ENCODE measurements around the gene ARHGAP44. TPM values are rescaled to one million over a fixed set of nuclear protein-coding genes. Genes with fewer than 3 reads are reported as not detected.

The ARHGAP44 gene
- total and polyA plus RNA-seq, 2 of the 13 experiments (the other 11 are each of a cell fraction or from before 2014, with no cell fraction given) = 0.79 to 3.1 TPM

DNA sequence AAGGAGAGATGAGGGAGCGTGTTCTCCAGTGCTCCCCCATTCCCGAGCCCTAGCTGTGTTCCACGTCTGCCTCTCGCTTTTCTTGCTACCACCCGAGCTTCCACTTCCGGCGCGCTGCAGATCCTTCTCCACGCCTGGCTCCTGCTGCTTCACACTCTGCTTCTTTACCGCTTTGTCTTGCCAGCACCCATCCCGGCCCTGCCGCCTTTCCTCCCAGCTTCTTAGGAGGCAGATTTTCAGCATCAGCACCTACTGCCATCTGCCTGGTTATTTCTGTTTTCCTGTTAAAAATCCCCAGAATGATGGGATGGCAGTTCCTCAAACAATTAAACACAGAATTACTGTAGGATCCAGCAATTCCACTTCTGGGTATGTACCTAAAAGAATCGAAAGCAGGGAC, 163.9 kb downstream of the ARHGAP44 start (continued):
- TF ChIP-seq, protein P1, sequence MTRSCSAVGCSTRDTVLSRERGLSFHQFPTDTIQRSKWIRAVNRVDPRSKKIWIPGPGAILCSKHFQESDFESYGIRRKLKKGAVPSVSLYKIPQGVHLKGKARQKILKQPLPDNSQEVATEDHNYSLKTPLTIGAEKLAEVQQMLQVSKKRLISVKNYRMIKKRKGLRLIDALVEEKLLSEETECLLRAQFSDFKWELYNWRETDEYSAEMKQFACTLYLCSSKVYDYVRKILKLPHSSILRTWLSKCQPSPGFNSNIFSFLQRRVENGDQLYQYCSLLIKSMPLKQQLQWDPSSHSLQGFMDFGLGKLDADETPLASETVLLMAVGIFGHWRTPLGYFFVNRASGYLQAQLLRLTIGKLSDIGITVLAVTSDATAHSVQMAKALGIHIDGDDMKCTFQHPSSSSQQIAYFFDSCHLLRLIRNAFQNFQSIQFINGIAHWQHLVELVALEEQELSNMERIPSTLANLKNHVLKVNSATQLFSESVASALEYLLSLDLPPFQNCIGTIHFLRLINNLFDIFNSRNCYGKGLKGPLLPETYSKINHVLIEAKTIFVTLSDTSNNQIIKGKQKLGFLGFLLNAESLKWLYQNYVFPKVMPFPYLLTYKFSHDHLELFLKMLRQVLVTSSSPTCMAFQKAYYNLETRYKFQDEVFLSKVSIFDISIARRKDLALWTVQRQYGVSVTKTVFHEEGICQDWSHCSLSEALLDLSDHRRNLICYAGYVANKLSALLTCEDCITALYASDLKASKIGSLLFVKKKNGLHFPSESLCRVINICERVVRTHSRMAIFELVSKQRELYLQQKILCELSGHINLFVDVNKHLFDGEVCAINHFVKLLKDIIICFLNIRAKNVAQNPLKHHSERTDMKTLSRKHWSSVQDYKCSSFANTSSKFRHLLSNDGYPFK (CRISPR knock-in tag; IDR thresholded peaks at IDR 0.05; ENCODE audit: borderline replicate concordance) = no peak
- TF ChIP-seq, protein P2, sequence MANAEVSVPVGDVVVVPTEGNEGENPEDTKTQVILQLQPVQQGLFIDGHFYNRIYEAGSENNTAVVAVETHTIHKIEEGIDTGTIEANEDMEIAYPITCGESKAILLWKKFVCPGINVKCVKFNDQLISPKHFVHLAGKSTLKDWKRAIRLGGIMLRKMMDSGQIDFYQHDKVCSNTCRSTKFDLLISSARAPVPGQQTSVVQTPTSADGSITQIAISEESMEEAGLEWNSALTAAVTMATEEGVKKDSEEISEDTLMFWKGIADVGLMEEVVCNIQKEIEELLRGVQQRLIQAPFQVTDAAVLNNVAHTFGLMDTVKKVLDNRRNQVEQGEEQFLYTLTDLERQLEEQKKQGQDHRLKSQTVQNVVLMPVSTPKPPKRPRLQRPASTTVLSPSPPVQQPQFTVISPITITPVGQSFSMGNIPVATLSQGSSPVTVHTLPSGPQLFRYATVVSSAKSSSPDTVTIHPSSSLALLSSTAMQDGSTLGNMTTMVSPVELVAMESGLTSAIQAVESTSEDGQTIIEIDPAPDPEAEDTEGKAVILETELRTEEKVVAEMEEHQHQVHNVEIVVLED (CRISPR knock-in tag; IDR thresholded peaks at IDR 0.05; ENCODE audit: borderline replicate concordance) = no peak
- no peak for TF ChIP-seq PHF20 (CRISPR knock-in tag; IDR thresholded peaks at IDR 0.05)
- no peak for TF ChIP-seq POLR2A (IDR thresholded peaks at IDR 0.05; ENCODE audit: insufficient read depth in 1 of 2, low read depth in 2 of 2, low read length in 2 of 2)
- TF ChIP-seq ASH2L (IDR thresholded peaks at IDR 0.05; ENCODE audit: insufficient read length, low read depth, low read length) = no peak
- TF ChIP-seq HNRNPK (IDR thresholded peaks at IDR 0.05; ENCODE audit: low read depth, low read length, poor library complexity, severe bottlenecking) = no peak
- no peak for TF ChIP-seq ZNF770 (CRISPR knock-in tag; IDR thresholded peaks at IDR 0.05)
- TF ChIP-seq ZC3H4 (CRISPR knock-in tag; IDR thresholded peaks at IDR 0.05; ENCODE audit: borderline replicate concordance) = no peak
- TF ChIP-seq TEF (CRISPR knock-in tag; IDR thresholded peaks at IDR 0.05) = no peak

All from HepG2 (cell line).